RKO (cell line): ENCODE measurements around the gene CD82.

Source experiments
- DNase-seq: peaks from one replicate; pipeline ENCODE4 v3.0.0-alpha.2; 2016; ENCODE audit warnings: low spot score

The CD82 gene

GRCh38 chr11:44575962-44576361 is 10.5 kb downstream of the CD82 start:
- no peak for DNase-seq

- no peak for DNase-seq
Observed at GRCh38 chr11:44576656-44577055, 11.2 kb downstream of the CD82 start.

- DNase-seq: no peak
Observed at GRCh38 chr11:44577231-44577830, 11.9 kb downstream of the CD82 start.

- no peak for DNase-seq
Observed at GRCh38 chr11:44578279-44578678, 12.8 kb downstream of the CD82 start.

GRCh38 chr11:44579302-44579761 is 13.9 kb downstream of the CD82 start:
- no peak for DNase-seq

GRCh38 chr11:44580701-44581100 is 15.2 kb downstream of the CD82 start:
- DNase-seq: no peak

GRCh38 chr11:44581246-44581645 is 15.8 kb downstream of the CD82 start:
- no peak for DNase-seq

- no peak for DNase-seq
Observed at GRCh38 chr11:44582641-44583352, 17.3 kb downstream of the CD82 start.

GRCh38 chr11:44583353-44583669 is 17.8 kb downstream of the CD82 start:
- no peak for DNase-seq

GRCh38 chr11:44585421-44585820 is 20.0 kb downstream of the CD82 start:
- no peak for DNase-seq

- DNase-seq: no peak
Observed at GRCh38 chr11:44589301-44589700, 23.8 kb downstream of the CD82 start.

GRCh38 chr11:44590769-44591168 is 25.3 kb downstream of the CD82 start:
- no peak for DNase-seq

- no peak for DNase-seq
Observed at GRCh38 chr11:44591557-44591956, 26.1 kb downstream of the CD82 start.

GRCh38 chr11:44592125-44592940 is 26.9 kb downstream of the CD82 start:
- no peak for DNase-seq

GRCh38 chr11:44593251-44593650 is 27.8 kb downstream of the CD82 start:
- DNase-seq: no peak

- no peak for DNase-seq
Observed at GRCh38 chr11:44595006-44595405, 29.5 kb downstream of the CD82 start.

- DNase-seq: no peak
Observed at GRCh38 chr11:44595964-44596381, 30.5 kb downstream of the CD82 start.

GRCh38 chr11:44596525-44597276 is 31.2 kb downstream of the CD82 start:
- no peak for DNase-seq

- DNase-seq: no peak
Observed at GRCh38 chr11:44597358-44598012, 32.0 kb downstream of the CD82 start.

GRCh38 chr11:44598831-44599230 is 33.4 kb downstream of the CD82 start:
- DNase-seq: no peak

GRCh38 chr11:44600261-44600660 is 34.8 kb downstream of the CD82 start:
- DNase-seq: no peak

- no peak for DNase-seq
Observed at GRCh38 chr11:44600839-44601383, 35.4 kb downstream of the CD82 start.
